Smooth muscle cell (in vitro differentiated cells): ENCODE results near the gene PCDHGB7. TPM values are rescaled to one million over a fixed set of nuclear protein-coding genes. Genes with fewer than 3 reads are reported as not detected.

Experiments
- DNase-seq: peaks from one replicate; lab custom pipeline; 2025; ENCODE audit not compliant: unreplicated experiment; lab: John Stamatoyannopoulos, UW
- H2AFZ ChIP-seq: fragments of 200-600 bp; sonication (generic); 2 replicates; pipeline ENCODE4 v1.6.0; 2016; ENCODE audit warnings: antibody characterized with exemption, low read depth, mild to moderate bottlenecking
- H3F3A ChIP-seq: fragments of 200-600 bp; sonication (generic); 2 replicates; pipeline ENCODE4 v1.6.0; 2017; ENCODE audit warnings: antibody characterized with exemption, low read depth
- H3K27ac ChIP-seq: fragments of 200-600 bp; sonication (generic); 2 replicates; pipeline ENCODE4 v1.5.1; 2016; ENCODE audit warnings: low read depth, mild to moderate bottlenecking
- H3K27me3 ChIP-seq: fragments of 200-600 bp; sonication (generic); 2 replicates; pipeline ENCODE4 v1.6.1; 2016; ENCODE audit warnings: low read depth, mild to moderate bottlenecking
- H3K36me3 ChIP-seq: fragments of 200-600 bp; sonication (generic); 2 replicates; pipeline ENCODE4 v1.5.1; 2016; ENCODE audit warnings: low read depth
- H3K4me1 ChIP-seq: fragments of 200-600 bp; sonication (generic); 2 replicates; pipeline ENCODE4 v1.5.1; 2016; ENCODE audit warnings: low read depth
- H3K4me2 ChIP-seq: fragments of 200-600 bp; sonication (generic); 2 replicates; pipeline ENCODE4 v1.6.0; 2016; ENCODE audit warnings: mild to moderate bottlenecking
- H3K4me3 ChIP-seq: fragments of 200-600 bp; sonication (generic); 2 replicates; pipeline ENCODE4 v1.5.1; 2016; ENCODE audit warnings: mild to moderate bottlenecking
- H3K79me2 ChIP-seq: fragments of 200-600 bp; sonication (generic); 2 replicates; pipeline ENCODE4 v1.6.0; 2016; ENCODE audit warnings: low read depth, mild to moderate bottlenecking
- H3K9ac ChIP-seq: fragments of 200-600 bp; sonication (generic); 2 replicates; pipeline ENCODE4 v1.6.0; 2016; ENCODE audit warnings: low read depth
- H3K9me3 ChIP-seq: fragments of 200-600 bp; sonication (generic); replicated peaks from 2 replicates; pipeline ENCODE4 v1.5.1; 2016; ENCODE audit warnings: low read depth
- H4K20me1 ChIP-seq: fragments of 200-600 bp; sonication (generic); 2 replicates; pipeline ENCODE4 v1.6.0; 2016; ENCODE audit warnings: low read depth
- CTCF ChIP-seq: fragments of 200-600 bp; sonication (generic); IDR thresholded peaks from 2 replicates; pipeline ENCODE4 v1.5.1; 2017; ENCODE audit warnings: borderline replicate concordance, mild to moderate bottlenecking, antibody characterized with exemption; ENCODE audit not compliant: insufficient read depth, poor library complexity, severe bottlenecking
- WGBS: methylation state at CpG from one replicate; pipeline ENCODE4 v1.1.7; 2016; ENCODE audit warnings: low lambda C conversion rate; 5-methylcytosine and 5-hydroxymethylcytosine counted together
- polyA plus RNA-seq: library from polyadenylated mRNA; unstranded; fragments of >200 nt; fragmentation: Nextera tagmentation; extraction: Ambion mirVana; gene quantifications from 2 replicates; pipeline ENCODE4 v1.2.1, GENCODE V29; 2016
- total RNA-seq: library from RNA; depleted of rRNA; stranded (reverse); fragments of >200 nt; gene quantifications from 2 replicates; pipeline ENCODE4 v1.2.3, GENCODE V29; 2014

Gene PCDHGB7
- total and polyA plus RNA-seq, 2 experiments from 2014 or later = 24.6 to 25.3 TPM

GRCh38 chr5:141465351-141465750, 47.9 kb downstream of the PCDHGB7 start:
- H4K20me1 ChIP-seq = peaks cover 9% of the 10 kb centered on the region
- no peak overlapping the region for H3K27ac ChIP-seq
- H3F3A ChIP-seq = no peaks in the 10 kb centered on the region
- H3K9ac ChIP-seq = no peak overlapping the region
- peaks cover 41% of the 10 kb centered on the region for H3K79me2 ChIP-seq
- no peaks in the 10 kb centered on the region for H3K36me3 ChIP-seq
- DNase-seq = no peak
- H3K9me3 ChIP-seq = no peaks in the 10 kb centered on the region
- H3K4me1 ChIP-seq = no peaks in the 10 kb centered on the region
- H3K4me2 ChIP-seq = no peak overlapping the region
- 93% methylated on average over 3 of the region's 3 CpGs for WGBS
- TF ChIP-seq CTCF = no peak
- no peak overlapping the region for H2AFZ ChIP-seq
- H3K27me3 ChIP-seq = no peaks in the 10 kb centered on the region
- H3K4me3 ChIP-seq = no peak overlapping the region

Other genes with a start within 250 kb of the PCDHGB7 start
Only the 30 nearest of the 37 such genes appear.
- gene PCDHB11, start 218.1 kb upstream of the PCDHGB7 start, total RNA-seq = 1.8 and 2.1 TPM in 2 replicates
- 0.61 and 1.7 TPM in 2 replicates for gene PCDHB11, start 218.1 kb upstream of the PCDHGB7 start, polyA plus RNA-seq
- 2.9 and 3.6 TPM in 2 replicates for gene PCDHB12, start 209.0 kb upstream of the PCDHGB7 start, total RNA-seq
- gene PCDHB12, start 209.0 kb upstream of the PCDHGB7 start, polyA plus RNA-seq = 0.57 and 1.0 TPM in 2 replicates
- gene PCDHB13, start 203.8 kb upstream of the PCDHGB7 start, total RNA-seq = 4.4 and 8.3 TPM in 2 replicates
- gene PCDHB13, start 203.8 kb upstream of the PCDHGB7 start, polyA plus RNA-seq = 1.8 and 2.6 TPM in 2 replicates
- 7.8 and 9.1 TPM in 2 replicates for gene PCDHB14, start 194.3 kb upstream of the PCDHGB7 start, total RNA-seq
- gene PCDHB14, start 194.3 kb upstream of the PCDHGB7 start, polyA plus RNA-seq = 2.6 and 4.6 TPM in 2 replicates
- gene PCDHB15, start 172.3 kb upstream of the PCDHGB7 start, total RNA-seq = 3.9 and 4.2 TPM in 2 replicates
- 1.8 and 2.1 TPM in 2 replicates for gene PCDHB15, start 172.3 kb upstream of the PCDHGB7 start, polyA plus RNA-seq
- gene SLC25A2, start 113.6 kb upstream of the PCDHGB7 start, total RNA-seq = not detected in 2 replicates
- 0.15 TPM in 1 of 2 replicates, not detected in the other for gene SLC25A2, start 113.6 kb upstream of the PCDHGB7 start, polyA plus RNA-seq
- 83.0 and 94.5 TPM in 2 replicates for gene TAF7, start 96.9 kb upstream of the PCDHGB7 start, total RNA-seq
- gene TAF7, start 96.9 kb upstream of the PCDHGB7 start, polyA plus RNA-seq = 85.9 and 105 TPM in 2 replicates
- 0.58 and 0.63 TPM in 2 replicates for gene PCDHGA1, start 87.2 kb upstream of the PCDHGB7 start, total RNA-seq
- 0.05 TPM in 1 of 2 replicates, not detected in the other for gene PCDHGA1, start 87.2 kb upstream of the PCDHGB7 start, polyA plus RNA-seq
- gene PCDHGA2, start 78.9 kb upstream of the PCDHGB7 start, total RNA-seq = 0.04 TPM in 1 of 2 replicates, not detected in the other
- gene PCDHGA2, start 78.9 kb upstream of the PCDHGB7 start, polyA plus RNA-seq = not detected in 2 replicates
- gene PCDHGA3, start 73.8 kb upstream of the PCDHGB7 start, total RNA-seq = not detected in 2 replicates
- gene PCDHGA3, start 73.8 kb upstream of the PCDHGB7 start, polyA plus RNA-seq = not detected in 2 replicates
- gene PCDHGB1, start 67.6 kb upstream of the PCDHGB7 start, total RNA-seq = 0.27 and 0.81 TPM in 2 replicates
- gene PCDHGB1, start 67.6 kb upstream of the PCDHGB7 start, polyA plus RNA-seq = 0.40 TPM in 1 of 2 replicates, not detected in the other
- gene PCDHGA4, start 62.7 kb upstream of the PCDHGB7 start, total RNA-seq = 0.58 and 1.1 TPM in 2 replicates
- not detected in 2 replicates for gene PCDHGA4, start 62.7 kb upstream of the PCDHGB7 start, polyA plus RNA-seq
- 0.18 and 1.1 TPM in 2 replicates for gene PCDHGB2, start 57.7 kb upstream of the PCDHGB7 start, total RNA-seq
- not detected in 2 replicates for gene PCDHGB2, start 57.7 kb upstream of the PCDHGB7 start, polyA plus RNA-seq
- gene PCDHGA5, start 53.5 kb upstream of the PCDHGB7 start, total RNA-seq = 0.09 and 0.22 TPM in 2 replicates
- gene PCDHGA5, start 53.5 kb upstream of the PCDHGB7 start, polyA plus RNA-seq = 0.13 TPM in 1 of 2 replicates, not detected in the other
- 0.40 TPM in 1 of 2 replicates, not detected in the other for gene PCDHGB3, start 47.4 kb upstream of the PCDHGB7 start, total RNA-seq
- gene PCDHGB3, start 47.4 kb upstream of the PCDHGB7 start, polyA plus RNA-seq = not detected in 2 replicates
- 0.09 and 0.27 TPM in 2 replicates for gene PCDHGA6, start 43.8 kb upstream of the PCDHGB7 start, total RNA-seq
- gene PCDHGA6, start 43.8 kb upstream of the PCDHGB7 start, polyA plus RNA-seq = not detected in 2 replicates
- 0.09 and 0.27 TPM in 2 replicates for gene PCDHGA7, start 34.9 kb upstream of the PCDHGB7 start, total RNA-seq
- not detected in 2 replicates for gene PCDHGA7, start 34.9 kb upstream of the PCDHGB7 start, polyA plus RNA-seq
- gene PCDHGB4, start 30.0 kb upstream of the PCDHGB7 start, total RNA-seq = 37.1 and 43.1 TPM in 2 replicates
- 20.0 and 27.5 TPM in 2 replicates for gene PCDHGB4, start 30.0 kb upstream of the PCDHGB7 start, polyA plus RNA-seq
- gene PCDHGA8, start 25.0 kb upstream of the PCDHGB7 start, total RNA-seq = 3.2 and 3.3 TPM in 2 replicates
- gene PCDHGA8, start 25.0 kb upstream of the PCDHGB7 start, polyA plus RNA-seq = 0.25 and 0.89 TPM in 2 replicates
- gene PCDHGB5, start 19.7 kb upstream of the PCDHGB7 start, total RNA-seq = 3.2 and 3.3 TPM in 2 replicates
- 0.90 and 4.2 TPM in 2 replicates for gene PCDHGB5, start 19.7 kb upstream of the PCDHGB7 start, polyA plus RNA-seq
- gene PCDHGA9, start 14.9 kb upstream of the PCDHGB7 start, total RNA-seq = 2.9 and 4.0 TPM in 2 replicates
- gene PCDHGA9, start 14.9 kb upstream of the PCDHGB7 start, polyA plus RNA-seq = 0.08 and 0.23 TPM in 2 replicates
- 12.4 and 17.1 TPM in 2 replicates for gene PCDHGB6, start 9.7 kb upstream of the PCDHGB7 start, total RNA-seq
- 9.7 and 12.3 TPM in 2 replicates for gene PCDHGB6, start 9.7 kb upstream of the PCDHGB7 start, polyA plus RNA-seq
- gene PCDHGA10, start 4.7 kb upstream of the PCDHGB7 start, total RNA-seq = 24.6 and 24.7 TPM in 2 replicates
- 10.9 and 11.1 TPM in 2 replicates for gene PCDHGA10, start 4.7 kb upstream of the PCDHGB7 start, polyA plus RNA-seq
- 8.7 and 13.2 TPM in 2 replicates for gene PCDHGA11, start 3.4 kb downstream of the PCDHGB7 start, total RNA-seq
- gene PCDHGA11, start 3.4 kb downstream of the PCDHGB7 start, polyA plus RNA-seq = 7.9 and 8.0 TPM in 2 replicates
- 1.7 and 4.5 TPM in 2 replicates for gene PCDHGA12, start 12.8 kb downstream of the PCDHGB7 start, total RNA-seq
- 0.42 and 0.86 TPM in 2 replicates for gene PCDHGA12, start 12.8 kb downstream of the PCDHGB7 start, polyA plus RNA-seq
- 38.2 and 50.3 TPM in 2 replicates for gene PCDHGC3, start 58.3 kb downstream of the PCDHGB7 start, total RNA-seq
- gene PCDHGC3, start 58.3 kb downstream of the PCDHGB7 start, polyA plus RNA-seq = 98.4 and 111 TPM in 2 replicates
- 1.2 and 3.8 TPM in 2 replicates for gene PCDHGC4, start 67.4 kb downstream of the PCDHGB7 start, total RNA-seq
- 0.12 and 0.16 TPM in 2 replicates for gene PCDHGC4, start 67.4 kb downstream of the PCDHGB7 start, polyA plus RNA-seq
- gene PCDHGC5, start 71.4 kb downstream of the PCDHGB7 start, total RNA-seq = 1.8 and 3.4 TPM in 2 replicates
- gene PCDHGC5, start 71.4 kb downstream of the PCDHGB7 start, polyA plus RNA-seq = 1.5 and 3.3 TPM in 2 replicates
- gene DIAPH1, start 201.3 kb downstream of the PCDHGB7 start, total RNA-seq = 25.2 and 26.7 TPM in 2 replicates
- 15.4 and 34.7 TPM in 2 replicates for gene DIAPH1, start 201.3 kb downstream of the PCDHGB7 start, polyA plus RNA-seq
- gene HDAC3, start 219.2 kb downstream of the PCDHGB7 start, total RNA-seq = 47.4 and 50.2 TPM in 2 replicates
- 66.9 and 79.8 TPM in 2 replicates for gene HDAC3, start 219.2 kb downstream of the PCDHGB7 start, polyA plus RNA-seq